Neural cell (in vitro differentiated cells): ENCODE results near the gene MARCHF6.

Experiments
- CTCF ChIP-seq: fragments of 450-650 bp; IDR thresholded peaks from 2 replicates; pipeline ENCODE4 v1.5.1; 2014; ENCODE audit warnings: antibody characterized with exemption, mild to moderate bottlenecking, moderate library complexity; ENCODE audit not compliant: poor library complexity, severe bottlenecking
- TAF1 ChIP-seq: IDR thresholded peaks from 2 replicates; pipeline ENCODE4 v1.6.1; 2012; ENCODE audit warnings: low read depth
- TF ChIP-seq, protein P1 (sequence below): IDR thresholded peaks from 2 replicates; pipeline ENCODE4 v1.6.1; 2012; ENCODE audit warnings: borderline replicate concordance

GRCh38 chr5:10332301-10332700 lies 21.2 kb upstream of the MARCHF6 start:
- no peak for TF ChIP-seq CTCF
- TF ChIP-seq TAF1 = no peak
- TF ChIP-seq, protein P1, sequence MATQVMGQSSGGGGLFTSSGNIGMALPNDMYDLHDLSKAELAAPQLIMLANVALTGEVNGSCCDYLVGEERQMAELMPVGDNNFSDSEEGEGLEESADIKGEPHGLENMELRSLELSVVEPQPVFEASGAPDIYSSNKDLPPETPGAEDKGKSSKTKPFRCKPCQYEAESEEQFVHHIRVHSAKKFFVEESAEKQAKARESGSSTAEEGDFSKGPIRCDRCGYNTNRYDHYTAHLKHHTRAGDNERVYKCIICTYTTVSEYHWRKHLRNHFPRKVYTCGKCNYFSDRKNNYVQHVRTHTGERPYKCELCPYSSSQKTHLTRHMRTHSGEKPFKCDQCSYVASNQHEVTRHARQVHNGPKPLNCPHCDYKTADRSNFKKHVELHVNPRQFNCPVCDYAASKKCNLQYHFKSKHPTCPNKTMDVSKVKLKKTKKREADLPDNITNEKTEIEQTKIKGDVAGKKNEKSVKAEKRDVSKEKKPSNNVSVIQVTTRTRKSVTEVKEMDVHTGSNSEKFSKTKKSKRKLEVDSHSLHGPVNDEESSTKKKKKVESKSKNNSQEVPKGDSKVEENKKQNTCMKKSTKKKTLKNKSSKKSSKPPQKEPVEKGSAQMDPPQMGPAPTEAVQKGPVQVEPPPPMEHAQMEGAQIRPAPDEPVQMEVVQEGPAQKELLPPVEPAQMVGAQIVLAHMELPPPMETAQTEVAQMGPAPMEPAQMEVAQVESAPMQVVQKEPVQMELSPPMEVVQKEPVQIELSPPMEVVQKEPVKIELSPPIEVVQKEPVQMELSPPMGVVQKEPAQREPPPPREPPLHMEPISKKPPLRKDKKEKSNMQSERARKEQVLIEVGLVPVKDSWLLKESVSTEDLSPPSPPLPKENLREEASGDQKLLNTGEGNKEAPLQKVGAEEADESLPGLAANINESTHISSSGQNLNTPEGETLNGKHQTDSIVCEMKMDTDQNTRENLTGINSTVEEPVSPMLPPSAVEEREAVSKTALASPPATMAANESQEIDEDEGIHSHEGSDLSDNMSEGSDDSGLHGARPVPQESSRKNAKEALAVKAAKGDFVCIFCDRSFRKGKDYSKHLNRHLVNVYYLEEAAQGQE = no peak
